GM18520 (cell line): ENCODE results near the gene DDR2.
"Not testable (repeated sequence)": the region's sequence is repeated elsewhere in the genome, so short reads cannot be mapped to it uniquely, and the experiment has no call there.

Experiments used
- ATAC-seq: cut with Tn5 transposase; IDR thresholded peaks from one replicate; pipeline ENCODE4 v1.9.1; 2021; ENCODE audit not compliant: unreplicated experiment

The DDR2 gene

DNA sequence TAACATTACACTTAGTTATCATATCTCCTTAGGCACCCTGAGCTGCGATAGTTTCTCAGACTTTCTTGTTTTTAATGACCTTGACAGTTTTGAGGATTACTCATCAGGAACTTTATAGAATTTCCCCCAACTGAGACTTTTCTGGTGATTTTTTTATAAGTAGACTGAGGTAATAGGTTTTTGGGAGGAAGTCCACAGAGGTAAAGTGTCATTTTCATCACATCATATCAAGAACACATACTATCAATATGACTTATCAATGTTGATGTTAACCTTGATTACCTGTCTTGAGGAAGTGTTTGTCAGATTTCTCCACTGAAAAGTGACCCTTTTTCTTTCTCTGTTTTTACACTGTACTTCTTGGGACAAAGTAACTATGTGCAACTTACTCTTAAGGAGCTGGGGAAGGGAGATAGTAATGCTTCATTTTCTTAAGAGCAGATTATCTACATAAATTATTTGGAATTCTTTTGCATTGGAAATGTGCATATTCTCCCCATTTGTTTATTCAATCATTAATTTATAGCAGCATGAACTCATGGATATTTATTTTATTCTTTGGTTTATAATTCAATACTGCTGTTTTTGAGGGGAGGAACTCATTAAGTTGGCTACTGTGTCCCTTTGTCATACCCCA is 85.4 kb downstream of the DDR2 start:
- ATAC-seq = no peak

DNA sequence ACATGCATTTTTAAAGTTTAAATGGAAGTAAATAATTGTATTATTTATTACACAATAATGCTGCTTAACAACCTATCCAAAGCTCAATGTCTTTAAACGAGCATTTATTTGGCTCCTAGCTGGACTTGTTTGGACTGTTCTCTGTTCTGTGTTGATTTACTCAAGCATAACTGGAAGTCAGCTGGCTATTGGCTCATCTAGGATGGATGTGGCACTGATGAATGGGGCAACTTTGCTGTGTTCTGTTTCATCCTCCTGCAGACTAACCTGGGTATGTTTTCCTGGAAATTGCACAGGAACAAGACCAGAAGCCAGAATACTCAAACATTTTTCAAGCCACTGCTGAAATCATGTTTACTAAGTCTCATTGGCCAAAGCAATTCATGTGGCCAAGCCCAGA is 87.4 kb downstream of the DDR2 start:
- no peak for ATAC-seq

DNA sequence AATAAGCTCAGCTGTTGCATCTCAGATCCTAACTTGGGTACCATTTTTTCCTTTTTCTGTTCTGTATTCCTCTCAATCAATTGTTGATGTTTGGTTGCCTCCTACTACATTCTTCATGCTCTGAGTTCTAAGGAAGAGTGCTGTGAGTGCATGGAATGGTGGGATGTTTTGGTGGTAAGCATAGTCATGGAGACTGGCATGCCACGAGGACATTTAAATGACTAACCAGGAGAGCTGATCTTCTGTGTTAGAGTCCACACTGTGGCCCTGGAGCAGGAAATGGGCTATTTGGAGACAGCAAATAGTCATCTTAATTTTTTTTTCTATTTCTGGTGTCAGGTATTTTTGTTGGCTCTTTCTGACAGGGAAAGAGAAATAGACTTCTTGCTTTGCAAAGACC is 88.7 kb downstream of the DDR2 start:
- ATAC-seq = no peak

DNA sequence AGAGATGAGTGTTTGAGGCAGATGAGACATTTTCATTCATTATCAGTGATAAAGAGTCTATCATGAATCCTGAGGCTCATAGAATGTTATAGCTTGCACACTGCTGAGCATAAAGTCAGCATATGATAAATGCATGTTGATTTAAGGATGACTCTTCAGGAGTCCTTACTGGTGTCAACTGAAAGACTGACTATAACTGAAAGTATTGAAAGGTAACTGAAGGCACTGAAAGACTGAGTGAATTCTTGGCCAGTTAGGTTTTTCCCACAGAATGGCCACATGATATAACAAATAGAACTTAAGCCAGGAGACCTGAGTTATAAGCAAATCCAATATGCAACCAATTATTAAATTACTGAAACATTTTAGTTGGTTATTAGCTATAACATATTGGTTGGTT is 89.2 kb downstream of the DDR2 start:
- ATAC-seq = no peak

DNA sequence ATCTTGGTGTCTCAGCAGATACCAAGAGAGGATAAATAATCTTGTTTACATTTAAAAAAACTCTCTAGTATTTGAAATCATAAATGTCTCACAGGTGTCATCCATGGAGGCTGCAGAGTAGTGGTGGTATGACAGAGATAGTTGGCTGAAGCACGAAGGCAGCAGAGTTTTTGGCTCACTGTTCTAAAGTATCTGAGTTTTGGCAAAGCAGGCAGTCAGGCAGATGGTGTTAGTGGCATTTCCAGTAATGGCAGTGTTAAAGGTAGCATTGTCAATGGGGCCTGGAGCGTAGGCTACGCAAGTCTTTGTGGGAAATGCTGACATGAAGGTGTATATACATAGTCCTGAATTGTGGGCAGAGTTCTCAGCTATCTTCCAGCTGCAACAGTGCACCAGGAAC is 89.8 kb downstream of the DDR2 start:
- no peak for ATAC-seq

DNA sequence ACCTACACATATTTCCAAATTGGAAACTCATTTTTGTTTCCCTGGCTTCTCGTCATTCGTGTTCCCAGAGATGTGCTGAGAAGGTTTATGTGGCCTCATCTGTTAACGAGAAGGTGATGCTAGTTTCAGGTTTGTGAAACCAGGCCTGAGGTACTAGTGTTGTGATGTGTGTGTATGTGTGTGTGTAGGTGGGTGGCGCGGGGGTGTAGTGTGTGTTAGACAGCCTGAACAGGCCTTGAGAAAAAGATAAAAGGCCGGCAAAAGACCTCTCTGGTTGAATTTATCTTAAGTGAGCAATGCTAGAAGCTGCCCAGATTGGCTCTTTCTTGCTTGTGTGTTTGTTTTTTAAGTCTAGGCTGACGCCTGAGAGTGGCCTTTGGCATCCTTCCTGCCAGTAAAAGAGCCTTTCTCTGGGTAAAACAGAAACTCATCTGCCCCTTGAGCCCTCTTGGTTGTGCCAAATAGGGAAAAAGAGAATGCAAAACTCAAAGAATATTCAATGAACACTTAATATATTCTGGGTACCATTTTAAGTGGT is 92.4 kb downstream of the DDR2 start:
- ATAC-seq = no peak

DNA sequence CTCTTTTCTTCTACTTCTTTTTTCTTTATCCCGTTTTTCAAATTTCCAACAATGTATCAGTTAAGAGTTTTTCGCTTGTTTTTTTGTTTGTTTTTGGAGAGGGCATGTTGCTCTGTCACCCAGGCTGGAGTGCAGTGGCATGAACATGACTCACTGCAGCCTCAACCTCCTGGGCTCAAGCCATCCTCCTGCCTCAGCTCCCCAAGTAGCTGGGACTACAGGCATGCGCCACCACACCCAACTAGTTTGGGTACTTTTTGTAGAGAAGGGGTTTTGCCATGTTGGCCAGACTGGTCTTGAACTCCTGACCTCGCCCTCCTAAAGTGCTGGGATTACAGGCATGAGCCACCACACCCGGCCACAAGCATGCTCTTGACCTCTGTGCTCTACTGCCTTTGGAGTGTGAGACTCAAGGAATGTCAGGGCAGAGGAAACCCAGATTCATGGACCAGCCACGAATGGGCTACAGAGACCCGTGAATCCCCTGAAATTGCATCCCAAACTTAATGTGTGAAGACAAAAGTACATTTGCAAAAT is 93.1 kb downstream of the DDR2 start:
- ATAC-seq = no peak

DNA sequence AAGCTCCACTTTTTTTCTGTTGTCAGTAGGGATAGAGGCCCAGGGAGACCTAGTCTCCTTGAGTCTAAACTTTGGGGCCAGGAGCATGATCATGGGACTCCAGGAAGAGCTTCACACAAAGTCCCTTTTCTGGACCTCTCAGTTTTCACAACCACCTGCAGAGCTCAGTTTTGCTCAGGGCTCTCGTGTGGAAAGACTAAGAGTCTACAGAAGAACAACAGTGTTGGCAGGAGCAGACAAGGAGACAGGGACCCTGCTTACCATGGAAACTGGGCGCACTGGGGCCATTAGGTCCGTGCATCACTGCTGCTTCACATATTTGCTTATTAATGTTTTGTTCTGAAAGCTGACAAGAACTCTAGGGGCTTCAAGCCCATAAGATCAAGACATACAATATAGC is 94.3 kb downstream of the DDR2 start:
- ATAC-seq = no peak

DNA sequence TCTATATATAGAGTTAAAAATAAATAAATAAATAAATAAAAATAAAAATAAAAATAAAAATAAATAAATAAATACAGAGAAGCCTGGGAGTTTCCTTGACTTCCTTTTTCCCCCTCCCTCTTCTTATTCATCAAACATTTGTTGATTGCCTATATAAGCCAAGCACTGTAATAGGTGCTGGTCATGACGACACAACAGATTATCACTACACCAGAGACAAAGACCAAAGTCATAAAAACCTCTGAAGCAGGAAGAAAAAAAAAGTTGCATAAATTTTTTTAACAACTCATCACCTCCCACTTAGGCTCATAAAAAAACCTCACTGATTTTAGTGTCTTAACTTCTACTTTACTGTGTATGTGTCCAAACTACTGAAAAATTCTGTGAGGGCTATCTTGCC is 95.2 kb downstream of the DDR2 start:
- not testable (repeated sequence) for ATAC-seq

DNA sequence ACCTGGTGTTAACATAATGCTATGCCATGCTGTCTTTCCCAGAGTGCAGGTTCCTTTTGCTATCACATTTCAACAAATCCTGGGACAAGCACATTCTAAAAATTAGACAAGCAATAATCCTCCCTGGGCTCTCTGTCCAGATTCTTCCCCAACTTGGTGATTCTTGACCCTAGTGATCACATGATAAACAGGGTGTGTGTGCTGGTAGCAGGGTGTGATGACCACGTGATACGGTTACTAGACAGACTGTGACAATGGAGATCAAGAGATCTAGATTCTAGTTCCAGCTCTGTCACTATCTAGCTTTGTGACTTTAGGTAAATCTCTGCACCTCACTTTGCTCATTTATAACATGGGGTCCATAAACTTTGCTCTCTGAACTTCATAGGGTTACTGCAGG is 96.3 kb downstream of the DDR2 start:
- no peak for ATAC-seq

DNA sequence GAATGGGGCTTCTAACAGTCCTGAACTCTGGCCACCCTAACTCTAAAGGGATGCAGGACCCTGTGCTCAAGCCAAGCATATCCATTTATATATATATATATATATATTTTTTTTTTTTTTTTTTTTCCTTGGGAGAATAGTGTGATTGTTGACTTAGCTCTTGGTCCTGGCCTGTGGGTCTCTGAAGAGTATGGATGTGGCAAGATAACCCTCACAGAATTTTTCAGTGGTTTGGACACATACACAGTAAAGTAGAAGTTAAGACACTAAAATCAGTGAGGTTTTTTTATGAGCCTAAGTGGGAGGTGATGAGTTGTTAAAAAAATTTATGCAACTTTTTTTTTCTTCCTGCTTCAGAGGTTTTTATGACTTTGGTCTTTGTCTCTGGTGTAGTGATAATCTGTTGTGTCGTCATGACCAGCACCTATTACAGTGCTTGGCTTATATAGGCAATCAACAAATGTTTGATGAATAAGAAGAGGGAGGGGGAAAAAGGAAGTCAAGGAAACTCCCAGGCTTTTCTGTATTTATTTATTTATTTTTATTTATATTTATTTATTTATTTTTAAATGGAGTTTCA is 97.0 kb downstream of the DDR2 start:
- ATAC-seq = not testable (repeated sequence)

DNA sequence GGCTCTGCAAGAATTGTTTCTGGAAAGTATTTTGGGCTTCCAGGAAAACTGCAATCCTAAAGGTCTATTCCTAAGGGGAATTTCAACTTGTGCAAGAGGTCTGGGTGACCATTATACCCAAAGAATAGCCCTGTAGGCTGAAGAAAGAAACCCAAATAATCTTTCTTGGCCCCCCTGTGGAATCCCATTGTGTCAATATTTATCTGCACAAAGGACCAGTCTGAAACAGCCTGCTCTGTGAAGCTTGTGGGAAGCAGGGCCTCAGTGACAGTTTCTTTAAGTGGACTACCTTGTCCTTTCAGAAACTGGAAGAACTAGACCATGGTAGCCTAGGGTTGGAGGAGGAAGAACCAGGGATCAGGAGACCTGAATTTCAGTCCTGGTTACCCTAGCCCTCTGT is 99.8 kb downstream of the DDR2 start:
- no peak for ATAC-seq

DNA sequence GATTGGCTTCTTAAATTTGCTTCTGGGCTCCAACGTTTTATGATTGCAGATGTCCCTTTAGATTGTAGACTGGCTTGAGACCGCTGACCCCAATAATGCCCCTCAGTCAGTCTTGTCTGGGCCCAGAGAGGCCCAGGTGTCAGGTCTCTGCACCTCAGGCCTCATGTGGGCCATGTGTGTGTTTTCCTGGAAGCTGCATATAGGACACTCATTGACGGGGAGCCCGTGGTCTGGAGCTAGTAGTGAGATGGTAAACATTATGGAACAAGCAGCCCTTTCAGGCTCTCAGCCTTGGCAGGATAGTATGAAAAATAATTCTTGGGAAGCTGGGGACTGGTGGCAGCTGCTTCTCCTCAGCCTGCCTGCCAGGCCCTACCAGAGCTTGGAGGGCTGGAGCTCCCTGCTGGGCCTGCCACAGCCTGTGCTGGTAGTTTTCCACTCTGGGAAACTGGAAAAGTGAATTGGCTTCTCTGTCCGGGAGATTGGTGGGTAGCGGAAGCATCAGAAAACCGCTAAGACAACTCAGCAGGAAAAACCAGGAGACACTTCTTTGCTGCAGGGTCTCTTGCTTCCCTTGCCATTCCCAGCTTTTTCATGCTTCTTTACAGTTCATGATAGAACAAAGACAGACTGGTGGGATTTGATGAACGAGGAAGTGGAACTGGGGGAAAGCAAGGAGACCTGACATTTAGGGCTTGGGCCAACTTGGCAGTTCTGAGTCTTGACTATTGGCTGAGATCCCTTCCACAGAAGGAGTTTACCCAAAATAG is 100.5 kb downstream of the DDR2 start:
- ATAC-seq = no peak

DNA sequence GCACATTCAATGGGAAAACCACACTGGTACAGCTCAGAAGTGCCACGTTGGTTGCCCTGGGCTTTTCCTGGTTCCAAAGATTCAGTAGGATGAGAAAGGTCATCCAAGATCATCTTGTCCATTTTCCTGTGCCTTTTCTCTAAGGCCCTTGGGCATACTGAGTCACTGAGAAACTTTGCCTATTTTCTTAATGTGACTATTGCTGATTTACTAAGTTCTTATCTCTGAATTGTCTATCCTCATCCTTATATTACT is 101.0 kb downstream of the DDR2 start:
- no peak for ATAC-seq

DNA sequence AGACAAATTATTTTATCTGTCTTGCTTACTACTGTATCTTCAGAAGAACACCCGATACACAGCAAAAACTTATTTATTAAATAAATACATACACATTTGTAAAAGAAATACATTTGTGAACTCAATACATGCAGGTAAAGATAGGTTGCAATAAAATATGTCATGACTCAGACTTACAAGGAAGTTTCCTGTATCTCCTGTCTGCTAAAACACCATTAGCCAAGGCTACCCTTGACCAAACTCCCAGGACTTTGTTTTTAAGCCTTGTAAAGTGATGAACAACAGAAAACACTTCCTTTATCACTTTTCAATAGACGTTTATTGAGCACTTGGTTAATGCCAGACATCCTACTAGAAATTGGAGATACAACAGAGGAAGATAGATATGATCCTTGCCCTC is 101.8 kb downstream of the DDR2 start:
- ATAC-seq = no peak

DNA sequence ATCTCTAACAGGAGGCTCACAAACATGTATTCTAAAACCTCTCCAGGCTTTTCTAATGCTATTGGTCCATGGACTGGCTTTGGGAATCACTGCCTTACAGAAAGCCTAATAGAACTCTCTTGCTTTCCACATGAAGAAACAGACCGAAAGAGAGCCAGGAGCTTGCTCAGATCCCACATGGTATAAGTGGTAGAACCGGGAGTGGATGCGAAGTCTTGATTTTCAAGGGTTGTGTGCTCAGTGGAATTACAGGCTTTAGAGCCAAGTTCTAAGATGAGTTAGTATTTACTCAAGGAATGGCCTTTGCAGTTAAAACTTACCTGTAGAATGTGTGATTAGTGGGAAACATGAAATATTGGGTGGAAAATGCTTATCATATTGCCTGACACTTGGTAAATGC is 103.9 kb downstream of the DDR2 start:
- no peak for ATAC-seq

DNA sequence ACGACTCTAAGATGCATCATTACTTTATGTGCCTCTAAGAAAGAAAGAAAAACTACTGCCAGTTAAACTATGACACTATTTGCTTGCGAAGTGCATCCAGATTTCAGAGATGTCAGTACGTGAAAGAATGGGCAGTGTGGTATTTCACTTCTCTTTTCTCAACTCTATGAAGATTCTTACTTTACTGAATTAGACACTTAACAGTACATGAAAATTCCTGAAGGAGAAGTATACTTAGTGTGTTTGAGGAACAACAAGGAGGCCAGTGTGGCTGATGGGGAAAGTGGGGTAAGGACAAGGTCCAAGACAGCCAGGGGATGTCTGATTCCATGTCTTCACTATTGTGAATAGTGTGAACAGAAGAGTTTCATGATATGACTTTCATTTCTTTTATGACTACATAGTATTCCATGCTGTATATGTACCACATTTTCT is 104.4 kb downstream of the DDR2 start:
- peak; percentile 76 for ATAC-seq

DNA sequence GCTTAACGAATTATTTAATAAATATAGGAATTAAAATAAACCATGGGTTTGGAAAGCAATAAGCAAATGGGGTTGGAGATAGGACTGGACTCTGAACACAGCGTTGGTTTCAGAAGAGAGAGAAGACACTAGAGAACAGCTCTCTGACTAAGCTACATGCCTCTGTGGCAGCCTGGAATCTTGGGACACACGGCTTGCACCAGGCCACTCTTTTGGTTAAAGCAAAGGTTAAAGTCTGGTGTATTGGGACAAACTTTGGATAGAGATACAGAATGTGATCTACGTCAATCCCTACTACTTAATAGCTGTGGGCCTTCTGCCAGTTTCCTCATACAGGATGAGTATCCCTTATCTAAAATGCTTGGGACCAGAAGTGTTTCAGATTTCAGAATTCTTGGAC is 108.5 kb downstream of the DDR2 start:
- no peak for ATAC-seq

DNA sequence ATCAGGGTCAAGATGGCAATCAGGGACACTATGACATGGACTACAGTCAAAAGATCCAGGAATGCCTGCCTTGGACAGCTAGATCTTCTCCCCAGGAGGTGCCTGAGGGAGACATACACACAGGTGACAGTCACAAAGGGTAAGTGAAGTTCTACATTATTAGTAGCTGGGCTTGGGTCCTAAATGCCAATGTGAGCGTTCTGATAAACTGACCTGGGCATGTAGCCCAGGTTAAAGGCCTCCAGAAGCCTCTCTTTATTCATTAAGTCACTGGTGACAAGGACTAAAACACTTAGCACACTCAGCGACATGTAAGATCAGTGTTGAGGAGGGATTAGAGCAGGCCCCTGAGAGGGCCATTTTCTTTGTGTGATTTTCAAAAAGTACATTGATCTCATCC is 109.3 kb downstream of the DDR2 start:
- ATAC-seq = no peak

DNA sequence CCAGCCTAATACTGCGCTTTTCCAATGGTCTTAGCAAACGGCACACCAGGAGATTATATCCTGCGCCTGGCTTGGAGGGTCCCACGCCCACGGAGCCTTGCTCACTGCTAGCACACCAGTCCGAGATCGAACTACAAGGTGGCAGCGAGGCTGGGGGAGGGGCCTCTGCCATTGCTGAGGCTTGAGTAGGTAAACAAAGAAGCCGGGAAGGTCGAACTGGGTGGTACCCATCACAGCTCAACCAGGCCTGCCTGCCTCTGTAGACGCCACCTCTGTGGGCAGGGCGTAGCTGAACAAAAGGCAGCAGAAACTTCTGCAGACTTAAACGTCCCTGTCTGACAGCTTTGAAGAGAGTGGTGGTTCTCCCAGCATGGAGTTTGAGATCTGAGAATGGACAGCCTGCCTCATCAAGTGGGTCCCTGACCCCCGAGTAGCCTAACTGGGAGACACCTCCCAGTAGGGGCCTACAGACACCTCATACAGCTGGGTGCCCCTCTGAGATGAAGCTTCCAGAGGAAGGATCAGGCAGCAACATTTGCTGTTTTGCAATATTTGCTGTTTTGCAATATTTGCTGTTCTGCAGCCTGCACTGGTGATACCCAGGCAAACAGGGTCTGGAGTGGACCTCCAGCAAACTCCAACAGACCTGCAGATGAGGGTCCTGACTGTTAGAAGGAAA is 114.1 kb downstream of the DDR2 start:
- not testable (repeated sequence) for ATAC-seq

DNA sequence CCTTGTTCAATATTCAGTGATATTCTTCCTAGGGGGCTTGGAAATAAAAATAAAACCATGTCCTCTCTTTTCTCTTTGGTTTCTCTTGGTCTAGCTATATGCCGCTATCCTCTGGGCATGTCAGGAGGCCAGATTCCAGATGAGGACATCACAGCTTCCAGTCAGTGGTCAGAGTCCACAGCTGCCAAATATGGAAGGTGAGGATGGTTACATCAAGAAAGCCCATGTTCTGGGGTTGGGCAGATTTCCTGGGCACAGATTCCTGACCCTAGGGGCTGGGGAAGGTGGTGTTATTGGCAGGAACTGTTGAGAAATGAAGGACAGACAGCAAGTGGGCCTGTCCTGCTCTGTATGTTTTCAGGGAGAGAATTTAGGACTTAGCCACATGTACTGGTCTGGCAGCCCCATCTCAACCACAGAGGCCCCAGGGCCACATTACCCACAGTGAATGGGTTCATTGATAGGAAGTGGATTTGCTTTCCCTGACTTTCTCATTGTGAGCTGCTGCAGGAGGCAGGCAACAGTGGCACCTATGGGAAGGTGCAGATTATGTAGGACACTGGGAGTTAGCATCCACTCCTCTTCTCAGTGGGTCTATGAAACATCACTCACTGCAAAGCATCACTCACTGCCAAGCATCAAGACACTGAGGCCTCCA is 120.9 kb downstream of the DDR2 start:
- ATAC-seq = no peak
